RWPE2 (cell line): ENCODE measurements around the gene CASP8AP2.

Experiments used
- ATAC-seq: fragments of 200-7000 bp; cut with Tn5 transposase; 3 replicates; pipeline ENCODE4 v1.9.1; 2021; ENCODE audit warnings: low read depth
- DNase-seq: peaks from one replicate; pipeline ENCODE4 v3.0.0-alpha.2; 2020; ENCODE audit warnings: low spot score
- H3K27ac ChIP-seq: fragments of 450-650 bp; 2 replicates; pipeline ENCODE4 v1.5.1; 2017; ENCODE audit warnings: mild to moderate bottlenecking; ENCODE audit not compliant: poor library complexity, severe bottlenecking
- H3K27me3 ChIP-seq: fragments of 250-450 bp; sonication (Bioruptor Pico); 2 replicates; pipeline ENCODE4 v1.5.1; 2021; ENCODE audit warnings: mild to moderate bottlenecking, moderate library complexity; ENCODE audit not compliant: insufficient read depth, poor library complexity, severe bottlenecking
- H3K36me3 ChIP-seq: fragments of 250-450 bp; sonication (Bioruptor Pico); 2 replicates; pipeline ENCODE4 v1.5.1; 2020; ENCODE audit warnings: low read depth, mild to moderate bottlenecking, moderate library complexity
- H3K4me1 ChIP-seq: fragments of 250-450 bp; sonication (Bioruptor Pico); 2 replicates; pipeline ENCODE4 v1.5.1; 2021; ENCODE audit warnings: mild to moderate bottlenecking, moderate library complexity; ENCODE audit not compliant: insufficient read depth, poor library complexity, severe bottlenecking
- H3K4me3 ChIP-seq: fragments of 250-450 bp; sonication (Bioruptor Pico); 2 replicates; pipeline ENCODE4 v1.5.1; 2021; ENCODE audit warnings: mild to moderate bottlenecking, moderate library complexity; ENCODE audit not compliant: severe bottlenecking
- H3K9me3 ChIP-seq: fragments of 250-450 bp; sonication (Bioruptor Pico); 2 replicates; pipeline ENCODE4 v1.5.1; 2021; ENCODE audit warnings: mild to moderate bottlenecking, moderate library complexity; ENCODE audit not compliant: severe bottlenecking
- CTCF ChIP-seq: fragments of 450-650 bp; IDR thresholded peaks from one replicate; pipeline ENCODE4 v1.5.1; 2017; ENCODE audit warnings: mild to moderate bottlenecking, moderate library complexity; ENCODE audit not compliant: poor library complexity, severe bottlenecking

CASP8AP2 gene

GRCh38 chr6:89830170-89830809 is 610 bp downstream of the CASP8AP2 start:
- ATAC-seq (no peak), DNase-seq (no peak)
- peaks cover 5% of the 10 kb centered on the region for H3K4me1 ChIP-seq
- no peaks in the 10 kb centered on the region for H3K27me3 ChIP-seq
- TF ChIP-seq CTCF = no peak
- no peaks in the 10 kb centered on the region for H3K9me3 ChIP-seq
- peak overlapping the region; percentile 53 for H3K27ac ChIP-seq
- H3K4me3 ChIP-seq = peak overlapping the region; percentile 97
- H3K36me3 ChIP-seq = peaks cover 43% of the 10 kb centered on the region

- Histone ChIP-seq H3K4me1 (peaks cover 5% of the 10 kb centered on the region), H3K4me3 (no peak overlapping the region), H3K27me3 (no peaks in the 10 kb centered on the region), H3K9me3 (no peaks in the 10 kb centered on the region), H3K36me3 (peaks cover 87% of the 10 kb centered on the region), H3K27ac (no peak overlapping the region)
- no peak for TF ChIP-seq CTCF
- ATAC-seq = no peak
- DNase-seq = no peak
Measured at GRCh38 chr6:89834884-89835792, 5.5 kb downstream of the CASP8AP2 start.

- TF ChIP-seq CTCF = no peak
- Histone ChIP-seq H3K9me3 (no peaks in the 10 kb centered on the region), H3K36me3 (peaks cover 83% of the 10 kb centered on the region), H3K4me1 (no peaks in the 10 kb centered on the region), H3K27me3 (no peaks in the 10 kb centered on the region), H3K4me3 (no peak overlapping the region), H3K27ac (no peak overlapping the region)
- ATAC-seq (no peak), DNase-seq (no peak)
Measured at GRCh38 chr6:89836639-89837222, 7.1 kb downstream of the CASP8AP2 start.

- Histone ChIP-seq H3K27me3 (no peaks in the 10 kb centered on the region), H3K27ac (no peak overlapping the region), H3K9me3 (no peaks in the 10 kb centered on the region), H3K4me1 (peaks cover 5% of the 10 kb centered on the region), H3K4me3 (no peak overlapping the region), H3K36me3 (peaks cover 55% of the 10 kb centered on the region)
- no peak for TF ChIP-seq CTCF
- no peak for DNase-seq
- ATAC-seq = peak; percentile 41; the same call in 1 of the 3 replicates
Measured at GRCh38 chr6:89840538-89840937, 10.9 kb downstream of the CASP8AP2 start.
